Fibroblast of villous mesenchyme (primary cell): ENCODE measurements around the gene GART. TPM values are rescaled to one million over a fixed set of nuclear protein-coding genes. Genes with fewer than 3 reads are reported as not detected.

Experiments
- DNase-seq: peaks from one replicate; pipeline ENCODE4 v3.0.0-alpha.2; 2010; ENCODE audit warnings: low read depth
- H3K4me3 ChIP-seq: 2 replicates; pipeline ENCODE4 v1.5.1; 2011; ENCODE audit warnings: low read depth, mild to moderate bottlenecking, low read length
- CTCF ChIP-seq: IDR thresholded peaks from 2 replicates; pipeline ENCODE4 v1.5.1; 2012; ENCODE audit warnings: low read depth, mild to moderate bottlenecking, low read length; ENCODE audit not compliant: insufficient read depth
- total RNA-seq: library from RNA; depleted of rRNA; stranded (reverse); fragments of >200 nt; gene quantifications from 2 replicates; pipeline ENCODE4 v1.2.3, GENCODE V29; 2012

The GART gene
- total RNA-seq, 1 donor, result 109 TPM

DNA sequence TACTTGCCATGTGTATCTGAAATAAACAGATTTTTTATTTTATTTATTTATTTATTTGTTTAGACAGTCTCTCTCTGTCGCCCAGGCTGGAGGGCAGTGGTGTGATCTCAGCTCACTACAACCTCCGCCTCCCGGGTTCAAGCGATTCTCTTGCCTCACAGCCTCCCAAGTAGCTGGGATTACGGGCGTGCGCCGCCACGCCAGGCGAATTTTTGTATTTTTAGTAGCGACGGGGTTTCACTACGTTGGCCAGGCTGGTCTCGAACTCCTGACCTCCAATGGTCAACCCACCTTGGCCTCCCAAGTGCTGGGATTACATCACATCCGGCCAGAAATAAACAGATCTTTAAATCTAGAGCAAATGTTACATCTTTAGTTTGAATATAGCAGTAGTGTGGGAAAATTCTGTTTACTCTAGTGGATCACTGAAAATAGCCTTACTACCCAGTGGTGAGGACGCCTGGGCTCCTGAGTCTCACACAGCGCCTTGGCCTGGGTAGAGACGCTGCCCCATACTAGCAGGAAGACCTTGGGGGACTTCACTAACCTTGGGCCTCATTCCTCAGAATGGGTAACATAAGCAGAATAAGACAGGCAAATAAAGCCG is 709 bp downstream of the GART start:
- DNase-seq, result peak; percentile 47
- H3K4me3 ChIP-seq, result peak overlapping the region; percentile 77
- TF ChIP-seq CTCF, result no peak

DNA sequence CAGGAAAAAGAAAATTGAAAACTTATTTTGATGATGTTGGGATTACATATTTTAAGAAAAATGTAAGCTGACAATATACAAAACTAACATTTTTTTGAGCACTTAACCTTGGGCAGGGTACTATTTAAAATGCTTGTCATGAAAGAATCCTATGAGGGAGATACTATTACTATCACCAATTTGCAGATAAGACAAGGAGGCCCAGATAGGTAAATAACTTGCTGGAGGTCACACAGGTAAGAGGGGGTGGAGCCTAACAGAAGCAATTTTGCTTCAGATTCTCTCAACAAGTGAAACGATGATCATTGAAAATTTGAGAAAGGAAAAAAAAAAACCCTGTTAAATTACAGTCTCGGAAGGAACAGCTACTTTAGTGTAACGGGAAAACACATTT is 1.2 kb downstream of the GART start:
- DNase-seq, result no peak
- peak overlapping the region; percentile 77 for H3K4me3 ChIP-seq
- TF ChIP-seq CTCF, result no peak

DNA sequence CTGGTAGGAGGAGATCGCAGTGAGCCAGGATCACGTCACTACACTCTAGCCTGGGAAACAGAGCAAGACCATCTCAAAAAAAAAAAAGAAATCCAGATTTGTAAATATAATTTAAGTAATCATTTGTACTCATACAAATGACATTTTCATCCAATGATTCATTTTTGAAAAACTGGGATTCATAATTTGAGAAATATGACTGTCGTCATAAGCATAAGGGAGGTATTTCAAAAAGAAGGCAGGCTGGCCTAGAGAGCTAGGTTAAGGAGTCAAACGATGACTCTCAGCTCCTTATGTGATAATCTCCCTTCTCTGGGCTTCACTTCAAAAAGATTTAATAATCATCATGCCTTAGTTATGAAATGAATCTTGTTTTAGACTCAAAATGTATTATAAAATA is 2.3 kb downstream of the GART start:
- H3K4me3 ChIP-seq, result no peak overlapping the region
- TF ChIP-seq CTCF, result no peak
- no peak for DNase-seq

DNA sequence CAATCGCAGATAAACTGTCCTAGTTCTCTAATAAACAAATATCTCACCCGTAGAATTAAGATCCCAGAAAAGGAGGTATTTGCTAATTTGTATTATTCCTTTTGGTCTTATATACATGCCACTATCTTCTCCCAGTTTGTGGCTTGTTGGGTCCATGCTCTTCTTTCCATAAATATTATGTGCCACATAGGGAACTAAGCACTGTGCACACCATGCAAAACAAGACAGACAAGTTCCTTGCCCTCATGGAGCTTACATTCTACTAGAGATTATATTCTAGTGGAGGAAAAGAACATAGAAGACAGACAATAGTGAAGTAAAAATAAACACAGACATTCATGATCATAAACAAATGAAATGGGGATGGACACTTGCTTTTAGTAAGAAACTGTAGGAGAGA is 4.7 kb downstream of the GART start:
- H3K4me3 ChIP-seq, result no peak overlapping the region
- TF ChIP-seq CTCF, result no peak
- DNase-seq, result no peak

DNA sequence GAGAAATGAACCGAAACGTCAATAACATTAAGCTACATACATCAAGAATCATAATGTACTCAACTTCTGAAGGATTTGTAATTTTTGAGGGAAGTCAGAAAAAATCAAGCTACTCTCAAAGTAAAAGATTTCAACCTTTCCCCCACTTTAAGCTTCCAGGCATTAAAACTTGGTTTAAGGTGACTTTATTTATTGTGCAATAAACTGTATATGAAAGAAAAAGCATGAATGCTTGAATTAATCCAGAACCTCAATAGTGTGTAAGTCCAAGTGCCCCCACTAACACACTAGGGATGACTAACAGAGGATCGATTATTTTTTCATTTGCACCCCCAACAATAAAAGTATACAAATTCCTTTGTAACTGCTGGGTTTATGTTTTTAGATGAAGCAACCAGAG is 10.9 kb downstream of the GART start:
- DNase-seq, result no peak
- TF ChIP-seq CTCF, result no peak
- no peak overlapping the region for H3K4me3 ChIP-seq

- H3K4me3 ChIP-seq, result no peak overlapping the region
- TF ChIP-seq CTCF, result no peak
- DNase-seq, result no peak
These were observed 19.0 kb downstream of the GART start for GRCh38 chr21:33522953-33523349.

- no peak for TF ChIP-seq CTCF
- H3K4me3 ChIP-seq, result no peak overlapping the region
- DNase-seq, result no peak
These were observed 19.5 kb downstream of the GART start for GRCh38 chr21:33522297-33522952.
